SK-N-SH treated with all-trans-retinoic acid at 6 μM for 48 hours (cell line): ENCODE results near the gene TMEM200B.

Source experiments
- ATAC-seq: fragments of 200-7000 bp; cut with Tn5 transposase; 3 replicates; pipeline ENCODE4 v1.9.1; 2020; ENCODE audit warnings: mild to moderate bottlenecking, moderate library complexity
- ARNTL ChIP-seq: fragments of 450-650 bp; formaldehyde crosslinking; IDR thresholded peaks from 2 replicates; pipeline ENCODE4 v1.5.0; 2020; ENCODE audit warnings: low read depth, mild to moderate bottlenecking, moderate library complexity, borderline replicate concordance
- BACH2 ChIP-seq: fragments of 250-450 bp; sonication (Bioruptor Pico); IDR thresholded peaks from 2 replicates; pipeline ENCODE4 v1.9.0; 2021; ENCODE audit warnings: mild to moderate bottlenecking, borderline replicate concordance
- CREB5 ChIP-seq: fragments of 250-450 bp; sonication (Bioruptor Pico); IDR thresholded peaks from 2 replicates; pipeline ENCODE4 v1.5.1; 2020; ENCODE audit warnings: low read depth, mild to moderate bottlenecking, moderate library complexity
- CSDC2 ChIP-seq: fragments of 250-450 bp; sonication (Bioruptor Pico); IDR thresholded peaks from 2 replicates; pipeline ENCODE4 v1.5.0; 2020; ENCODE audit warnings: mild to moderate bottlenecking, moderate library complexity
- CSRNP3 ChIP-seq: fragments of 250-450 bp; sonication (Bioruptor Pico); IDR thresholded peaks from 2 replicates; pipeline ENCODE4 v1.5.1; 2021; ENCODE audit warnings: mild to moderate bottlenecking, moderate library complexity
- GLIS3 ChIP-seq: fragments of 250-450 bp; sonication (Bioruptor Pico); IDR thresholded peaks from 2 replicates; pipeline ENCODE4 v1.5.0; 2020; ENCODE audit warnings: mild to moderate bottlenecking, moderate library complexity
- ISL1 ChIP-seq: fragments of 250-450 bp; sonication (Bioruptor Pico); IDR thresholded peaks from 2 replicates; pipeline ENCODE4 v2.1.2; 2022; ENCODE audit warnings: mild to moderate bottlenecking, moderate library complexity
- OSR1 ChIP-seq: fragments of 250-450 bp; sonication (Bioruptor Pico); IDR thresholded peaks from 2 replicates; pipeline ENCODE4 v1.8.0; 2022; ENCODE audit warnings: moderate library complexity, mild to moderate bottlenecking, inconsistent platforms
- PATZ1 ChIP-seq: fragments of 250-450 bp; sonication (Bioruptor Pico); IDR thresholded peaks from 2 replicates; pipeline ENCODE4 v1.8.0; 2020; ENCODE audit warnings: mild to moderate bottlenecking, moderate library complexity, borderline replicate concordance
- POU6F1 ChIP-seq: fragments of 250-450 bp; sonication (Bioruptor Pico); IDR thresholded peaks from 2 replicates; pipeline ENCODE4 v1.8.0; 2021; ENCODE audit warnings: low read depth, mild to moderate bottlenecking, moderate library complexity, borderline replicate concordance
- PPARA ChIP-seq: fragments of 250-450 bp; sonication (Bioruptor Pico); IDR thresholded peaks from 2 replicates; pipeline ENCODE4 v1.5.0; 2020; ENCODE audit warnings: mild to moderate bottlenecking, borderline replicate concordance
- ZC3H10 ChIP-seq: fragments of 250-450 bp; sonication (Bioruptor Pico); IDR thresholded peaks from 2 replicates; pipeline ENCODE4 v1.5.1; 2021; ENCODE audit warnings: mild to moderate bottlenecking, moderate library complexity
- ZFP3 ChIP-seq: fragments of 250-450 bp; sonication (Bioruptor Pico); IDR thresholded peaks from 2 replicates; pipeline ENCODE4 v1.5.0; 2020; ENCODE audit warnings: mild to moderate bottlenecking, moderate library complexity
- ZFP30 ChIP-seq: fragments of 450-650 bp; formaldehyde crosslinking; IDR thresholded peaks from 2 replicates; pipeline ENCODE4 v1.5.0; 2022; ENCODE audit warnings: mild to moderate bottlenecking, moderate library complexity
- ZNF8 ChIP-seq: fragments of 450-650 bp; formaldehyde crosslinking; IDR thresholded peaks from 2 replicates; pipeline ENCODE4 v1.5.0; 2020; ENCODE audit warnings: mild to moderate bottlenecking, moderate library complexity
- TF ChIP-seq, protein P1 (sequence below): fragments of 250-450 bp; sonication (Bioruptor Pico); IDR thresholded peaks from 2 replicates; pipeline ENCODE4 v1.5.0; 2020; ENCODE audit warnings: mild to moderate bottlenecking, moderate library complexity

TMEM200B gene

DNA sequence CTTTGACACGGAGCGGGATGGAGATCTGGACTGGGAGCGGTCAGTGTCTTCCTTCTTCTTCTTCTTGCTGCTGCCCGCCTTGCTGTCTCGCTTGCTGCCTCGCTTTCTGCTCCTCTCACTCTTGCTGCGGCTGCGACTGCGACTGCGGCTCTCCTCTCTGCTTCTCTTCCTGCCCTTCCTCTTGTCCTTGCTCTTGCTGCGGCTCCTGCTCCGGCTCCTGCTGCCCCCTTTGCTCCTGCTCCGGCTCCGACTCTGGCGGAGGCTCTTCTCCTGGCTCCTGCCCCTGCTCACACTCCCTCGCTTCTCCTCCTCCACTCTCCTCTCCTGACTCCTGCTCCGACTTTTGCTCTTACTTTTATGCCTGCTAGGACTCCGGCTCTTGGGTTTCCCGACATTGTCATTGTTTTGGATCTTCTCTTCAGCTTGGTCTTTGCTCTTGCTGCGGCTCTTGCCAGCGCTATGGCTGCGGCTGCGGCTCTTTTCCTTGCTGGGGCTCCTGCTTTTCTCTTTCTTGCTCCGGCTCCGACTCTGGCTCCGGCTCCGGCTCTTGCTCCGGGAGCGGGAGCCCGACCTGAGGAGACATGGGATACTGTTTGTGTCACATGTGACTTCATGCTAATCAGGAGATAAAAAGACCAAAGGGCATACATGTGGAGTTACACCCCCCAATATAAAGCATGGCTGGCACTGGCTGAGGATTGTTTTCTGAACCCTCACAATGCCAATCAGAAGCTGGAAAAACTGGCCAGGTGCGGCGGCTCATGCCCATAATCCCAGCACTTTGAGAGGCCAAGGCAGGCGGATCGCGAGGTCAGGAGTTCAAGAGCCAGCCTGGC is 25.2 kb upstream of the TMEM200B start:
- ATAC-seq: no peak
- no peak for TF ChIP-seq CSDC2 (CRISPR knock-in tag)
- no peak for TF ChIP-seq ZNF8 (CRISPR knock-in tag)
- TF ChIP-seq PATZ1 (CRISPR knock-in tag): no peak
- TF ChIP-seq ZFP3 (CRISPR knock-in tag): no peak
- no peak for TF ChIP-seq ARNTL (CRISPR knock-in tag)
- TF ChIP-seq ZFP30: no peak
- TF ChIP-seq OSR1 (CRISPR knock-in tag): no peak
- no peak for TF ChIP-seq CSRNP3 (CRISPR knock-in tag)
- TF ChIP-seq BACH2: no peak
- no peak for TF ChIP-seq PPARA
- TF ChIP-seq POU6F1 (CRISPR knock-in tag): no peak
- TF ChIP-seq ISL1 (CRISPR knock-in tag): no peak
- no peak for TF ChIP-seq GLIS3 (CRISPR knock-in tag)
- no peak for TF ChIP-seq ZC3H10 (CRISPR knock-in tag)
- TF ChIP-seq CREB5 (CRISPR knock-in tag): no peak
- TF ChIP-seq, protein P1, sequence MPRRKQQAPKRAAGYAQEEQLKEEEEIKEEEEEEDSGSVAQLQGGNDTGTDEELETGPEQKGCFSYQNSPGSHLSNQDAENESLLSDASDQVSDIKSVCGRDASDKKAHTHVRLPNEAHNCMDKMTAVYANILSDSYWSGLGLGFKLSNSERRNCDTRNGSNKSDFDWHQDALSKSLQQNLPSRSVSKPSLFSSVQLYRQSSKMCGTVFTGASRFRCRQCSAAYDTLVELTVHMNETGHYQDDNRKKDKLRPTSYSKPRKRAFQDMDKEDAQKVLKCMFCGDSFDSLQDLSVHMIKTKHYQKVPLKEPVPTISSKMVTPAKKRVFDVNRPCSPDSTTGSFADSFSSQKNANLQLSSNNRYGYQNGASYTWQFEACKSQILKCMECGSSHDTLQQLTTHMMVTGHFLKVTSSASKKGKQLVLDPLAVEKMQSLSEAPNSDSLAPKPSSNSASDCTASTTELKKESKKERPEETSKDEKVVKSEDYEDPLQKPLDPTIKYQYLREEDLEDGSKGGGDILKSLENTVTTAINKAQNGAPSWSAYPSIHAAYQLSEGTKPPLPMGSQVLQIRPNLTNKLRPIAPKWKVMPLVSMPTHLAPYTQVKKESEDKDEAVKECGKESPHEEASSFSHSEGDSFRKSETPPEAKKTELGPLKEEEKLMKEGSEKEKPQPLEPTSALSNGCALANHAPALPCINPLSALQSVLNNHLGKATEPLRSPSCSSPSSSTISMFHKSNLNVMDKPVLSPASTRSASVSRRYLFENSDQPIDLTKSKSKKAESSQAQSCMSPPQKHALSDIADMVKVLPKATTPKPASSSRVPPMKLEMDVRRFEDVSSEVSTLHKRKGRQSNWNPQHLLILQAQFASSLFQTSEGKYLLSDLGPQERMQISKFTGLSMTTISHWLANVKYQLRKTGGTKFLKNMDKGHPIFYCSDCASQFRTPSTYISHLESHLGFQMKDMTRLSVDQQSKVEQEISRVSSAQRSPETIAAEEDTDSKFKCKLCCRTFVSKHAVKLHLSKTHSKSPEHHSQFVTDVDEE: no peak

DNA sequence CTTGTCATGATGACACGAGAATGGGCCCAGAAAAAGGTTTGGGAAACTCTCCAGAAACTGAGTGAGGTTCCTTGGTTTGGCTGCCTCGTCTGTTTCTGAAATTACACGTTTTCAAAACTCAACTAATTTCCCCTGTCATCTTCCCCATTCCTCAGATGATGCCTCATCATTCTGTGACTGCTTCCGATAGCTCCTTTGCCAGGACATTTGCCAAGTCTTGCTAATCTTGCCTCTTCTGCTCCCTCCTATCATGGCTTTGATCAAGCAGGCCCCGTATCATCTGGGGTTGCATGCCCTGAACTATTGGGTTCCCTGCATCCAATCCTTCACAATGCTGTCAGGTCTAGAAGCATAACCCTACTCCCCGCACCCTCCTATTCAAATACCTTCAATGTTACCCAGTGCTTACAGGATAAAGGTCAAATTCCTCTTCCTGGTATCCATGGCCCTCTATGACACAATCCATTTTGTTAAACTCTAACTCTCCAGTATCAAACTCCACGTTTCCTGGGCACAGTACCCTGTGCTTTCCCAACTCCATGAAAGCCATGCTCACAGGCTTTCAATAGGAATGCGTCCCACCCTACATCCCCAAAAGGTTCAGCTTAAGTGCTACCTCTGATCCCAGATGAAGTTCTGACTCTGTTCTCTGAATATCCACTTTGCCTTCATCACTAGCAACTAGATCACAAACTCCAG is 22.2 kb upstream of the TMEM200B start:
- TF ChIP-seq ZFP30 (no peak), CSDC2 (CRISPR knock-in tag) (0 out of 2 replicates have a peak, but pooled peaks have one; percentile 48), POU6F1 (CRISPR knock-in tag) (no peak), CSRNP3 (CRISPR knock-in tag) (0 out of 2 replicates have a peak, but pooled peaks have one; percentile 24)
- ATAC-seq: peak; percentile 73
